Neuronal stem cell (in vitro differentiated cells): Measurements from ENCODE around the gene HOXC12.
A peak's percentile ranks its signal among the peaks of the same experiment; 100 is the strongest.

ENCODE experiments used
- DNase-seq: peaks from one replicate; pipeline ENCODE4 v3.0.0-alpha.2; 2013; ENCODE audit warnings: low spot score
- H2AFZ ChIP-seq: one replicate; pipeline ENCODE4 v1.6.1; 2013; ENCODE audit warnings: mild to moderate bottlenecking, low read length, inconsistent platforms
- H2AK5ac ChIP-seq: 2 replicates; pipeline ENCODE4 v1.6.1; 2013; ENCODE audit warnings: low read depth, mild to moderate bottlenecking, inconsistent platforms, low read length, moderate library complexity, mixed read lengths
- H2BK120ac ChIP-seq: 2 replicates; pipeline ENCODE4 v1.6.1; 2013; ENCODE audit warnings: low read depth, mild to moderate bottlenecking, inconsistent platforms, low read length, moderate library complexity, mixed read lengths
- H2BK12ac ChIP-seq: one replicate; pipeline ENCODE4 v1.6.1; 2013; ENCODE audit warnings: low read length, inconsistent platforms
- H2BK15ac ChIP-seq: 2 replicates; pipeline ENCODE4 v1.6.1; 2013; ENCODE audit warnings: mild to moderate bottlenecking, low read length, inconsistent platforms, mixed read lengths
- H2BK5ac ChIP-seq: one replicate; pipeline ENCODE4 v1.6.1; 2013; ENCODE audit warnings: inconsistent platforms, mild to moderate bottlenecking, low read length, moderate library complexity
- H3K14ac ChIP-seq: one replicate; pipeline ENCODE4 v1.6.1; 2013; ENCODE audit warnings: low read length, inconsistent platforms
- H3K18ac ChIP-seq: 2 replicates; pipeline ENCODE4 v1.6.1; 2013; ENCODE audit warnings: low read length, inconsistent platforms
- H3K23ac ChIP-seq: 2 replicates; pipeline ENCODE4 v1.6.1; 2013; ENCODE audit warnings: low read depth, mild to moderate bottlenecking, mixed read lengths, low read length, inconsistent platforms; ENCODE audit not compliant: poor library complexity
- H3K27ac ChIP-seq: replicated peaks from 3 replicates; pipeline ENCODE4 v1.5.1; 2013; ENCODE audit warnings: low read length, inconsistent platforms
- H3K27me3 ChIP-seq, 3 experiments: 2 replicates each; pipeline ENCODE4 v1.6.1; 2013; ENCODE audit warnings: low read length in 3 of 3, mild to moderate bottlenecking in 2 of 3, inconsistent platforms in 1 of 3, low read depth in 1 of 3, mixed read lengths in 1 of 3, moderate library complexity in 1 of 3; ENCODE audit not compliant: control insufficient read depth in 3 of 3, insufficient read depth in 3 of 3
- H3K36me3 ChIP-seq, 2 donors: replicated peaks in 1 of 2; 2 replicates each; pipeline ENCODE4 v1.6.1; 2013; ENCODE audit warnings: low read length in 2 of 2; ENCODE audit not compliant: control insufficient read depth in 2 of 2, insufficient read depth in 2 of 2
- H3K4ac ChIP-seq: 2 replicates; pipeline ENCODE4 v1.6.1; 2013; ENCODE audit warnings: inconsistent platforms, mild to moderate bottlenecking, low read length, moderate library complexity
- H3K4me1 ChIP-seq, 2 donors: 1 replicate in 1 of 2; 2 replicates in 1 of 2; pipeline ENCODE4 v1.6.1; 2013; ENCODE audit warnings: low read length in 2 of 2, low read depth in 1 of 2; ENCODE audit not compliant: control insufficient read depth in 2 of 2, insufficient read depth in 1 of 2
- H3K4me2 ChIP-seq: one replicate; pipeline ENCODE4 v1.6.1; 2013; ENCODE audit warnings: mild to moderate bottlenecking, low read length, inconsistent platforms; ENCODE audit not compliant: insufficient read depth, poor library complexity, severe bottlenecking
- H3K4me3 ChIP-seq, 2 donors: 2 replicates each; pipeline ENCODE4 v1.5.1; 2013; ENCODE audit warnings: low read length in 2 of 2, mild to moderate bottlenecking in 2 of 2, inconsistent platforms in 1 of 2, moderate library complexity in 1 of 2
- H3K79me1 ChIP-seq: one replicate; pipeline ENCODE4 v1.6.1; 2013; ENCODE audit warnings: low read depth, mild to moderate bottlenecking, inconsistent platforms, low read length, moderate library complexity
- H3K9ac ChIP-seq: one replicate; pipeline ENCODE4 v1.6.1; 2013; ENCODE audit warnings: mild to moderate bottlenecking, low read depth, low read length, inconsistent platforms; ENCODE audit not compliant: poor library complexity
- H3K9me3 ChIP-seq, 2 donors: replicated peaks in 1 of 2; 2 replicates each; pipeline versions ENCODE3 to v1.6.1; 2013; ENCODE audit warnings: low read length in 2 of 2, mild to moderate bottlenecking in 2 of 2, inconsistent platforms in 1 of 2, low read depth in 1 of 2, mixed read lengths in 1 of 2, moderate library complexity in 1 of 2; ENCODE audit not compliant: control insufficient read depth in 2 of 2, insufficient read depth in 1 of 2
- H4K8ac ChIP-seq: one replicate; pipeline ENCODE4 v1.6.1; 2013; ENCODE audit warnings: low read depth, mild to moderate bottlenecking, inconsistent platforms, low read length, moderate library complexity
- H4K91ac ChIP-seq: one replicate; pipeline ENCODE4 v1.6.1; 2013; ENCODE audit warnings: low read length, low read depth, mild to moderate bottlenecking, inconsistent platforms; ENCODE audit not compliant: poor library complexity
- WGBS, 2 donors: extraction: QIAGEN DNeasy Blood & Tissue Kit; methylation state at CpG; one replicate each; pipeline ENCODE4 v1.1.7; 2013; ENCODE audit warnings: missing lambda C conversion rate in 2 of 2, mixed read lengths in 1 of 2; ENCODE audit not compliant: insufficient read length in 2 of 2, insufficient replicate concordance in 1 of 2; ENCODE audit errors: extremely low coverage in 2 of 2; 5-methylcytosine and 5-hydroxymethylcytosine counted together

HOXC12 gene

DNA sequence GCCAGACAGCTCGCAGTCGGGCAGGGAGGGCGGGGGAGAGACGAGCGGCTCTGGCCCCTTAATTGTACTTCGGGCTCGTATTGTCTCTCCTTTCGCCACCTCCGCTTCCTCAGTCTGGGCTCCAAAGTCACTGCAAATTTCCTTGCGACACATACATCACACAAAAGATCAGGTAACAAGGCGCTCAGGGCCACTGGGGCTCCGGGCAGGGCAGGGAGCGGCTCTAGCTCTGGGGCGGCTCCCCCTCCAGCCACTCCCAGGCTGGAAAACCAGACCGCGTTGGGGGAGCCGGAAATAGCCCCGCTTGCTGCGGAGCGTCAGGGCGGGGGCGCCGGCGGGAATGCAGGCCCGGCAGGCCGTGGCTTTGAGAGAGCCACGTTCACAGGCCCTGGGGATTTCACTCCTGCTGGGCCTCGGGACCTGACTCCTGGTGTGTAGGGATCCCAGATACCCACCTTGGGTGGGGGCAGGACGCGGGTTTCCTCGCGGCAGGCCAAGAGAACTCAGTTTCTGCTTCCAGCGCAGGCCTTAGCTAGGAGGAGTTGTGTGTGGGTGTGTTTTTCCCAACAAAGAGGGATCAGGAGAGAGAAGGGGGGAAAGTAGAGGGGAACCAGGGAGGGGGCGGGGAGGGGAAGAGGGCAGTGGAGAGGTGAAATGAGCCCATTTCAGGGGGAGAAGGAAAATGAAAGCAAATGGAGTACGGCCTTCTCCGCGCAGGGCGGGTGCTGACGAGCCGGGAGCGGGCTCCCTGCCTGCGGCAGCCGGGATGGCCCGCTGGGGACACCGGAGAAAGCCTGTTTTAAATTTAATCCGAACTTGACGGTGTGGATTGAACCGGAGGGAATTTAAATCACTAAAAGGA lies 40.9 kb downstream of the HOXC12 start:
- Histone ChIP-seq H2AFZ (peak overlapping the region; percentile 90), H3K36me3 (no peaks in the 10 kb centered on the region), H3K27ac (no peak overlapping the region), H3K4me2 (no peak overlapping the region), H3K79me1 (no peaks in the 10 kb centered on the region), H3K27me3 (peaks cover 87 to 100% (median 100%) of the 10 kb centered on the region in 3 experiments), H4K91ac (no peak overlapping the region), H3K14ac (no peak overlapping the region), H3K18ac (no peak overlapping the region), H2BK120ac (no peak overlapping the region), H2BK15ac (no peak overlapping the region), H2AK5ac (no peak overlapping the region), H2BK5ac (no peak overlapping the region), H4K8ac (no peak overlapping the region), H3K23ac (peak overlapping the region; percentile 82), H3K9ac (no peak overlapping the region), H3K4me1 (no peaks in the 10 kb centered on the region), H2BK12ac (no peak overlapping the region), H3K4ac (no peak overlapping the region), H3K9me3 (peaks cover 0 to 6% of the 10 kb centered on the region in 2 donors), H3K4me3 (peak overlapping the region in 1 of 2 donors; percentile 28)
- DNase-seq, result no peak
- WGBS, 2 donors, result no CpG with 5 or more reads among the region's 48 CpGs

DNA sequence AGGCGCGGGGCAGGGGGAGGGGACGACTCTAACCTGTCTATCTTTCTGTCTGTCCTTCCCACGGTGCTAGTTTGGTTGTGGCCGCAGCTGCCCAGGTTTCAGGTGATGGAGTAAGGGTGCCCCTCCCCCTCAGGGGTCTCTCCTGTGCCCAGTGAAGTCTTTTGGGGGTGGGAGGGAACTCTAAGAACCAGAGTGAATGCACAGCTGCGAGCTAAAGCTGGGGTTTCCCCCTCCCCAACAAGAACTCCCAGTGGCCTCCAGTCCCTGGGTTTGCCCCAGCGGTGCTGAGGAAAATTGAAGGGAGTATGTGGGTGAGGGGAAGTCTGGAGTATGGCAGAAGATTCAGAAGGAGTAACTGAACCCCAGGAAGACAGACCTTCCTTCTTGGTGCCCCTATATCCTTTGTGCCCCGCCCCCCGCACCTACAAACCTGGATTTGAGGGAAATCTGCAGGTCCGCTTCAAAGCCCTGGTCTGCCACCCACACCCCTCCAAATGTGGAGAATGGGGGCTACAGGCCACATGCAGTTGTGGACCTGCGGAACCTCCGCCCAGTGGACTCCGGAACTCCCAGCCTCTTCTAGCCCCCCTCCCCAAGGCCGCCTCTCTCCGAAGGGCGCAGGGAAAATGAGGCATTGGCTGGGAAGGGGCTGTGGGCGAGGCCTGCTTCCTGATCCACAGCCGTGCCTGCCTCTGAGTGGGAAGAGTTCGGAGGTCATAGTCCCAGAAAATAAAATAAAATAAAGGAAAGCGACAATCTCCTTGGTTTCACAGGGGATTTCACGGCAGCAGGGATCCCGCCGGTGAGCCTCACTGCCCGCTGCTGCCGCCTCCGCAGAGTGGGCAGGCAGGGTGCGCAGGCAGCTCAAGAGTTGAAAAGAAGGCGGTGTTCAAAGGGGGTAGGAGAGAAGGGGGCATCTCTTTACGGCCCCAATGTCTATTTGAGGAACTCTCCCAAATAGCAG lies 41.8 kb downstream of the HOXC12 start:
- Histone ChIP-seq H3K4me1 (no peaks in the 10 kb centered on the region), H3K9me3 (peaks cover 0 to 6% of the 10 kb centered on the region in 2 donors), H3K27ac (no peak overlapping the region), H3K9ac (no peak overlapping the region), H3K4me3 (no peak overlapping the region), H3K79me1 (no peaks in the 10 kb centered on the region), H2AFZ (peak overlapping the region; percentile 90), H3K27me3 (peaks cover 86 to 100% (median 100%) of the 10 kb centered on the region in 3 experiments), H2BK12ac (no peak overlapping the region), H2BK120ac (no peak overlapping the region), H3K18ac (no peak overlapping the region), H2AK5ac (no peak overlapping the region), H3K14ac (no peak overlapping the region), H4K91ac (no peak overlapping the region), H2BK5ac (no peak overlapping the region), H4K8ac (no peak overlapping the region), H2BK15ac (no peak overlapping the region), H3K4me2 (no peak overlapping the region), H3K4ac (no peak overlapping the region), H3K36me3 (no peaks in the 10 kb centered on the region), H3K23ac (peak overlapping the region; percentile 65)
- WGBS, 2 donors, result no CpG with 5 or more reads among the region's 29 CpGs
- no peak for DNase-seq

DNA sequence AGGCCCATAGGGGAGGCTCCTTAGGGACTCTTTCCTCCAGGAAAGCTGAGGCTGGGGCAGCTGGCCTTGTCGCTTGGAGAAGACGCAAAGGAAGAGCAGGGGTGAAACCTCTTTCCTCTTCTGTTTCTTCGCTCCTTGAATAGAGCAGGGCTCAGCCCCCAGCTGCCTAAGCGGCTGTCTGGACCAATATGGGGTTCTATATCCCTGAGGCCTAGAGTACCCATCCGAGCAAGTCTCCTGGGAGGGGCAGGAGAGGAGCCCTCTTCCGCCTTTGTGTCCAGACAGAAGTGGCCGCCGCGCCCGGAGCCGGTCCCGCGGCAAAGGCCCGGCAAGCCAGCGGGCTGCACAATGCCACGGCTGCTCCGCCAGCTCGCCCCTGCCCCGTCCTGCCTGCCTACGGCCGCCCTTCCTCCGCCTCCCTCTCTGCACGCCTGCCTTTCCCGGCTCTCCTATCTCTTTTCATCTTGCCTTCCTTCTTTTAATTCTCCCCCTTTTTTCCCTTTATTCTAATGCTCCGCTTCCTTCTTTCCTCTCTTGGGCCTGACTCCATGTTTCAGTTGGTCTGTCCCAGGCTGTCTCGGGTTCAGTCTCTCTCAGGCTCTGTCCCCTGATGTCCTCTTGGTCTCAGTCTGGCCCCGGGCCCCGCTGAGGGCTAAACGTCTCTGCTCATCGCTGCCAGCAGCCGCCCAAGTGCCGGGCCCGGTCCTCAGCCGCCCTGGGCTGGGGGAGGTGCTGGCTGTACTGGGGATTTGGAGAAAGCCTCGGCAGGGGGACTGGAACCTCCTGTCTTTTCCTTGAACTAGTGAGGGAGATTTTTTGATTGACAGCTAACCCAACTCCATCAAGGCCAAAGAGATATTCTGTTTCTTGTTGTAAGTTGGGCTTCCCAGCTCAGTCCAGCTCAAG lies 42.8 kb downstream of the HOXC12 start:
- H3K9ac ChIP-seq, result no peak overlapping the region
- H2BK120ac ChIP-seq, result no peak overlapping the region
- DNase-seq, result no peak
- H3K79me1 ChIP-seq, result no peaks in the 10 kb centered on the region
- H3K4me3 ChIP-seq, result no peak overlapping the region
- no peak overlapping the region for H3K18ac ChIP-seq
- H3K4me1 ChIP-seq, result no peaks in the 10 kb centered on the region
- no peak overlapping the region for H2BK15ac ChIP-seq
- no peak overlapping the region for H3K27ac ChIP-seq
- H3K23ac ChIP-seq, result peak overlapping the region; percentile 65
- H3K27me3 ChIP-seq, result peaks cover 84 to 100% (median 100%) of the 10 kb centered on the region in 3 experiments
- WGBS, 2 donors, result no CpG with 5 or more reads among the region's 35 CpGs
- H4K91ac ChIP-seq, result no peak overlapping the region
- no peak overlapping the region for H2AK5ac ChIP-seq
- H3K14ac ChIP-seq, result no peak overlapping the region
- no peaks in the 10 kb centered on the region for H3K36me3 ChIP-seq
- no peak overlapping the region for H4K8ac ChIP-seq
- H2AFZ ChIP-seq, result peak overlapping the region; percentile 35
- no peak overlapping the region for H3K4ac ChIP-seq
- no peak overlapping the region for H3K4me2 ChIP-seq
- H2BK12ac ChIP-seq, result no peak overlapping the region
- H2BK5ac ChIP-seq, result no peak overlapping the region
- peaks cover 0 to 2% of the 10 kb centered on the region in 2 donors for H3K9me3 ChIP-seq
